HepG2 (cell line): ENCODE data around the gene UBE2J1. TPM values are rescaled to one million over a fixed set of nuclear protein-coding genes. Genes with fewer than 3 reads are reported as not detected.

Source experiments
- ATAC-seq: fragments of 200-7000 bp; cut with Tn5 transposase; 3 replicates; pipeline ENCODE4 v1.9.1; 2020; ENCODE audit warnings: mild to moderate bottlenecking, moderate library complexity
- BruUV-seq: library from RNA; stranded (reverse); fragments of 400-500 nt; replicated peaks from 2 replicates; lab custom pipeline; 2021; lab: Mats Ljungman, UMichigan
- CTCF ChIA-PET: fragments of 300-600 bp; formaldehyde crosslinking; extraction: SDS; loops from one replicate; lab custom pipeline; 2021; ENCODE audit warnings: low total read pairs, inconsistent platforms, low intra/inter-chr PET ratio; lab: Yijun Ruan, JAX
- POLR2A ChIA-PET: fragments of 350-600 bp; sonication (Branson Sonifier 250); formaldehyde crosslinking; loops from one replicate; lab custom pipeline; 2020; ENCODE audit warnings: antibody characterized with exemption, inconsistent platforms; lab: Yijun Ruan, JAX
- DNase-seq: peaks from one replicate; pipeline ENCODE4 v3.0.0-alpha.2; 2015; ENCODE audit warnings: low spot score
- FAIRE-seq: peaks from 3 replicates; lab custom pipeline; 2011; peaks lifted over from hg19 to GRCh38; lab: Jason Lieb, UNC
- H2AFZ ChIP-seq: one replicate; pipeline ENCODE4 v1.6.1; 2011; ENCODE audit warnings: low read length, inconsistent platforms
- H3K27ac ChIP-seq: fragments of 300-600 bp; 3 replicates; pipeline ENCODE4 v1.8.0; 2011; ENCODE audit warnings: mixed run types, mild to moderate bottlenecking, mixed read lengths, low read length, inconsistent platforms; ENCODE audit not compliant: insufficient read depth; ENCODE audit errors: extremely low read length
- H3K27me3 ChIP-seq, 2 experiments: fragments of 200-600 bp in 1 of 2; 2 replicates in 1 of 2; 3 replicates in 1 of 2; pipeline versions ENCODE4 v1.6.0 to v1.8.0; 2011; ENCODE audit warnings: low read length in 2 of 2, mild to moderate bottlenecking in 2 of 2, moderate library complexity in 2 of 2, inconsistent platforms in 1 of 2; ENCODE audit not compliant: insufficient read depth in 2 of 2, control insufficient read depth in 1 of 2
- H3K36me3 ChIP-seq, 2 experiments: fragments of 200-600 bp in 1 of 2; replicated peaks in 1 of 2; 2 replicates in 1 of 2; 3 replicates in 1 of 2; pipeline versions ENCODE4 v1.5.1 to v1.8.0; 2011; ENCODE audit warnings: low read length in 2 of 2, inconsistent platforms in 1 of 2; ENCODE audit not compliant: insufficient read depth in 2 of 2, control insufficient read depth in 1 of 2
- H3K4me1 ChIP-seq: 2 replicates; pipeline ENCODE4 v1.5.1; 2012; ENCODE audit warnings: low read length, inconsistent platforms; ENCODE audit not compliant: insufficient read depth
- H3K4me2 ChIP-seq: 2 replicates; pipeline ENCODE4 v1.6.0; 2011; ENCODE audit warnings: low read depth, low read length, inconsistent platforms
- H3K4me3 ChIP-seq, 3 experiments: fragments of 200-600 bp in 1 of 3; sonication (generic), shearing (Covaris generic) in 1 of 3; replicated peaks in 1 of 3; 2 replicates each; pipeline ENCODE4 v1.5.1; 2011 to 2016; ENCODE audit warnings: low read length in 3 of 3, inconsistent platforms in 2 of 3, low read depth in 2 of 3, mild to moderate bottlenecking in 2 of 3, control low read depth in 1 of 3, mixed read lengths in 1 of 3; ENCODE audit not compliant: insufficient read depth in 1 of 3
- H3K79me2 ChIP-seq: one replicate; pipeline ENCODE4 v1.6.1; 2011; ENCODE audit warnings: low read length, inconsistent platforms; ENCODE audit not compliant: insufficient read depth
- H3K9ac ChIP-seq: 2 replicates; pipeline ENCODE4 v1.6.0; 2011; ENCODE audit warnings: mild to moderate bottlenecking, low read depth, low read length, inconsistent platforms; ENCODE audit not compliant: insufficient read depth
- H3K9me3 ChIP-seq: 2 replicates; pipeline ENCODE4 v1.5.1; 2012; ENCODE audit warnings: mild to moderate bottlenecking, low read length
- H4K20me1 ChIP-seq: 2 replicates; pipeline ENCODE4 v1.6.0; 2011; ENCODE audit warnings: inconsistent platforms, mild to moderate bottlenecking, low read length, moderate library complexity; ENCODE audit not compliant: insufficient read depth
- CEBPG ChIP-seq: IDR thresholded peaks from 2 replicates; pipeline ENCODE4 v1.6.1; 2016
- CREM ChIP-seq, 2 experiments: sonication (generic) in 1 of 2; formaldehyde crosslinking in 1 of 2; IDR thresholded peaks; 2 replicates each; pipeline versions ENCODE4 v1.4.0 to v1.6.1; 2016 to 2020; ENCODE audit warnings: antibody characterized with exemption in 1 of 2, mild to moderate bottlenecking in 1 of 2, missing genetic modification reagents in 1 of 2
- ETV6 ChIP-seq: sonication (generic); formaldehyde crosslinking; conservative IDR thresholded peaks from 2 replicates; pipeline ENCODE4 v1.4.0; 2020; ENCODE audit warnings: missing genetic modification reagents
- FOXC1 ChIP-seq: sonication (generic); formaldehyde crosslinking; IDR thresholded peaks from 2 replicates; pipeline ENCODE4 v1.8.0; 2022; ENCODE audit warnings: mild to moderate bottlenecking, missing genetic modification reagents, borderline replicate concordance
- GPBP1L1 ChIP-seq: sonication (generic); formaldehyde crosslinking; IDR thresholded peaks from 2 replicates; pipeline ENCODE4 v1.5.0; 2020; ENCODE audit warnings: mild to moderate bottlenecking, missing genetic modification reagents
- KAT7 ChIP-seq: IDR thresholded peaks from 2 replicates; pipeline ENCODE4 v1.6.1; 2018; ENCODE audit warnings: borderline replicate concordance, missing compliant biosample characterization
- MED13 ChIP-seq: sonication (generic); formaldehyde crosslinking; IDR thresholded peaks from 2 replicates; pipeline ENCODE4 v1.5.0; 2020; ENCODE audit warnings: missing genetic modification reagents
- MTF2 ChIP-seq: sonication (generic); formaldehyde crosslinking; IDR thresholded peaks from 2 replicates; pipeline ENCODE4 v1.5.0; 2020; ENCODE audit warnings: missing genetic modification reagents, borderline replicate concordance
- NFATC3 ChIP-seq: sonication (generic); formaldehyde crosslinking; IDR thresholded peaks from 2 replicates; pipeline ENCODE4 v1.5.1; 2020; ENCODE audit warnings: mild to moderate bottlenecking, missing genetic modification reagents
- PREB ChIP-seq: sonication (generic); formaldehyde crosslinking; IDR thresholded peaks from 2 replicates; pipeline ENCODE4 v1.4.0; 2020; ENCODE audit warnings: missing genetic modification reagents
- RORA ChIP-seq: sonication (generic); formaldehyde crosslinking; IDR thresholded peaks from 2 replicates; pipeline ENCODE4 v1.5.0; 2020; ENCODE audit warnings: mild to moderate bottlenecking, missing genetic modification reagents, moderate library complexity
- RXRA ChIP-seq: sonication (generic); formaldehyde crosslinking; IDR thresholded peaks from 2 replicates; pipeline ENCODE4 v1.5.1; 2020; ENCODE audit warnings: missing genetic modification reagents
- ZBTB8A ChIP-seq: sonication (generic); formaldehyde crosslinking; IDR thresholded peaks from 2 replicates; pipeline ENCODE4 v1.4.0; 2020; ENCODE audit warnings: mild to moderate bottlenecking, low read depth, missing genetic modification reagents, borderline replicate concordance
- ZNF101 ChIP-seq: sonication (generic); formaldehyde crosslinking; IDR thresholded peaks from 2 replicates; pipeline ENCODE4 v1.4.0; 2020; ENCODE audit warnings: mild to moderate bottlenecking, low read depth, missing genetic modification reagents, borderline replicate concordance
- ZNF280B ChIP-seq: sonication (generic); formaldehyde crosslinking; IDR thresholded peaks from 2 replicates; pipeline ENCODE4 v1.5.0; 2020; ENCODE audit warnings: missing genetic modification reagents, mild to moderate bottlenecking, borderline replicate concordance
- ZNF280D ChIP-seq: sonication (generic); formaldehyde crosslinking; IDR thresholded peaks from 2 replicates; pipeline ENCODE4 v1.5.1; 2020; ENCODE audit warnings: mild to moderate bottlenecking, missing genetic modification reagents
- ZNF296 ChIP-seq: sonication (generic); formaldehyde crosslinking; conservative IDR thresholded peaks from 2 replicates; pipeline ENCODE4 v1.5.0; 2020; ENCODE audit warnings: mild to moderate bottlenecking, missing genetic modification reagents
- ZNF337 ChIP-seq: sonication (generic); formaldehyde crosslinking; IDR thresholded peaks from 2 replicates; pipeline ENCODE4 v1.5.1; 2020; ENCODE audit warnings: missing genetic modification reagents, low read depth, mild to moderate bottlenecking, borderline replicate concordance
- WGBS: methylation state at CpG from one replicate; pipeline ENCODE4 v1.1.6; 2017; ENCODE audit warnings: low lambda C conversion rate; 5-methylcytosine and 5-hydroxymethylcytosine counted together
- in situ Hi-C: cut with HindIII; loops from 2 replicates; pipeline ENCODE4 v1.10.0; 2017; ENCODE audit warnings: low pct_unique_long_range_greater_than_20kb; ENCODE audit not compliant: extremely low pct_ligation_motif_present
- intact Hi-C: fragments of 100-400 bp; cut with micrococcal nuclease; formaldehyde crosslinking; loops from one replicate; pipeline ENCODE4 v1.10.0; 2022; ENCODE audit not compliant: unreplicated experiment
- polyA plus RNA-seq, 8 experiments: library from polyadenylated mRNA; depleted of rRNA in 3 of 8; stranded (reverse) in 7 of 8; unstranded in 1 of 8; fragments of >200 nt; fragmentation: Illumina TruSeq in 4 of 8; extraction: Trizol in 4 of 8; gene quantifications; 2 replicates each; pipeline versions ENCODE4 v1.2.1 to v1.2.3, GENCODE V29; 2011 to 2016; ENCODE audit warnings: low read depth in 4 of 8, missing spikeins in 1 of 8, mixed read lengths in 1 of 8; ENCODE audit not compliant: insufficient read depth in 1 of 8
- total RNA-seq, 5 experiments: library from RNA; depleted of rRNA; stranded (reverse); fragments of >200 nt; fragmentation: Illumina TruSeq; extraction: Trizol; gene quantifications; 2 replicates each; pipeline ENCODE4 v1.2.3, GENCODE V29; 2016; ENCODE audit warnings: low read depth in 1 of 5

Gene UBE2J1
- total and polyA plus RNA-seq, 2 of the 13 experiments (the other 11 are each of a cell fraction or from before 2014, with no cell fraction given) = 19.3 to 24.6 TPM

DNA sequence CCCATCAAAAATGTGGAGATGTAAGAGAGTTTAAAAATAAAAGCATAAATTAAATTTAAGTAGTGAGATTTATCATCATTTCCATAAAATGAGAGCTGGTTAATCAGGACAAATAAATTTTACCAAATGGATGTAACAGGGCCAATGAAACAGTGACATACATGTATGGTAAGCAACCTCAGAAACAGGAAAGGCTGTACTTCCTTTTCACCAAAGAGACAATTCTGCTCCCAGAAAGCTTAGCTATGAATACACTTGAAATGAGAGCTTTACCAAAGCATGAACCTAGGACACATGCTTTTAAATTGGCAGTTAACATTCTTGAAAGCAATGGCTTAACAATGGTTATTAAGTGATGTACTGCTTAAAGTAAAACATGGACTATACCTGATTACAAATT, 12.1 kb upstream of the UBE2J1 start (continued):
- no peak for TF ChIP-seq ZNF280B (CRISPR knock-in tag)
- TF ChIP-seq CREM (IDR thresholded peaks at IDR 0.05) = no peak
- no peak for TF ChIP-seq CREM (CRISPR knock-in tag; IDR thresholded peaks at IDR 0.05)
- no peak for TF ChIP-seq NFATC3 (CRISPR knock-in tag)
- TF ChIP-seq ZNF280D (CRISPR knock-in tag) = no peak
- TF ChIP-seq MTF2 (CRISPR knock-in tag) = no peak
- no peak for TF ChIP-seq RORA (CRISPR knock-in tag)

GRCh38 chr6:89361171-89361570, 8.6 kb upstream of the UBE2J1 start:
- H3K9ac ChIP-seq = no peak overlapping the region
- no peaks in the 10 kb centered on the region for H4K20me1 ChIP-seq
- ChIA-PET POLR2A (no interaction called here), CTCF (no interaction called here)
- H3K4me2 ChIP-seq = no peak overlapping the region
- no peaks in the 10 kb centered on the region for H3K79me2 ChIP-seq
- in situ Hi-C loops (no loop called here), intact Hi-C loops (no loop called here)
- H3K4me3 ChIP-seq = no peak overlapping the region
- DNase-seq = no peak
- ATAC-seq = no peak
- no peaks in the 10 kb centered on the region for H3K4me1 ChIP-seq
- 63% methylated on average over 2 of the region's 2 CpGs for WGBS
- H3K27ac ChIP-seq = no peak overlapping the region
- no peaks in the 10 kb centered on the region for H3K9me3 ChIP-seq
- H2AFZ ChIP-seq = no peak overlapping the region
- H3K27me3 ChIP-seq = no peaks in the 10 kb centered on the region
- BruUV-seq = no TSS peak
- H3K36me3 ChIP-seq = no peaks in the 10 kb centered on the region
- FAIRE-seq = no peak
- TF ChIP-seq ETV6 = no peak
- TF ChIP-seq MED13 (CRISPR knock-in tag) = no peak
- no peak for TF ChIP-seq RXRA
- TF ChIP-seq CEBPG (CRISPR knock-in tag) = no peak
- TF ChIP-seq GPBP1L1 = no peak
- TF ChIP-seq KAT7 (CRISPR knock-in tag) = no peak
- no peak for TF ChIP-seq FOXC1 (CRISPR knock-in tag)
- TF ChIP-seq ZNF337 (CRISPR knock-in tag) = no peak
- no peak for TF ChIP-seq ZNF101 (CRISPR knock-in tag)
- no peak for TF ChIP-seq ZNF296 (CRISPR knock-in tag)
- no peak for TF ChIP-seq ZBTB8A (CRISPR knock-in tag)
- no peak for TF ChIP-seq PREB (CRISPR knock-in tag)
